Fibroblast of skin of left quadriceps (primary cell): Measurements from ENCODE around the gene ZNF672.
"Not testable (repeated sequence)": the region's sequence is repeated elsewhere in the genome, so short reads cannot be mapped to it uniquely, and the experiment has no call there.

Experiments used
- DNase-seq, 2 experiments: peaks; one replicate each; pipeline ENCODE4 v3.0.0-alpha.2; 2013; ENCODE audit warnings: low read depth in 2 of 2

The ZNF672 gene

DNA sequence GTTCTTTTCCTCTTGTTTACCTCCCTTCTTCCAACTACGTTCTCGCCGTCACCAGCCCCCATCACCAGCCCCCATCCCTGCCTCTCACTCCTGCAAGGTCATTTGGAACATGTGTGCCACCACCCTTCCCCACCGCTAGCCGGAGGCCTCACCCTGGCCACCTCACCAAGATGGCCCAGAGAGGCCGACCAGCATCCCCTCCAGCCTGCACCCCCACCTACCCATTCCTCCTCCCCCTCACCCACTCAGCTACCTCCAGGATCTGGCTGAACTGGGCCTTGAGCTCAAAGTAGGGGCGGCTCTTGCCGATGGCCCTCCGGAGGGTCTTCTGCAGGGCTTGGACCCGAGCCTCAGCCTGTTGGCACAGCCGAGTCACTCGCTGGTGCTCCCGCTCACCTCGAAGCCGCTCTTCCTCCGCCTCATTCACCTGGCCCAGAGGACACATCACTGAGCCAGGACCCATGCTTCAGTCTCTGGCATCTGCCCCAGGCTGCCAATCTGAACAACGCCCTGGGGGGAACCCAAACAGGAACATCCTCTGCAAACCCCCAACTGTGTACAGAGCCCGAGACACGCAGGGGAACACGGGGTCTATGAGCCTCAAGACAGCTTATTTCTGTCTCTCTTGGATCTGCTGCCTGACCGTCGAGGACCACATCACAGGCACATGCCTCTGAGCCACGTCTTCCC, 25.1 kb upstream of the ZNF672 start:
- DNase-seq, result no peak

DNA sequence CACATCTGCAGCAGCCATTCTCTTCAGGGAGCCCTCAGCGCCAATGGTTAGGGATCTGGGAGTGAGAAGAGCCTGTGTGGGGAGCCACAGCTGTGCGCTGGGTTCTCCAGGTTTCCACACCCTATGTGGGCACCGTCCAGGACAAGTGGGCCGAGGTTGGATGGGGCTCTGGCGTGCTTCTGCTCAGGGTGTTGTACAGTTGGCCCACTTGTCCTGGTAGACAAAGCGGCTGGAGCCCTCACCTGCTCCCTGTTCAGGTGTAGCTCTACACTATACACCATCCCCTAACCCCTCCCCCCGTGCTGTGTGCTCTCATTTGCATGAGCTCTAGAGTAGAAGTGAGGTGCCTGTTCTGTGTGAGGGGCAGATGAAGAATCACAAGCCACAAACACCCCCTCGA, 24.5 kb upstream of the ZNF672 start:
- no peak for DNase-seq

DNA sequence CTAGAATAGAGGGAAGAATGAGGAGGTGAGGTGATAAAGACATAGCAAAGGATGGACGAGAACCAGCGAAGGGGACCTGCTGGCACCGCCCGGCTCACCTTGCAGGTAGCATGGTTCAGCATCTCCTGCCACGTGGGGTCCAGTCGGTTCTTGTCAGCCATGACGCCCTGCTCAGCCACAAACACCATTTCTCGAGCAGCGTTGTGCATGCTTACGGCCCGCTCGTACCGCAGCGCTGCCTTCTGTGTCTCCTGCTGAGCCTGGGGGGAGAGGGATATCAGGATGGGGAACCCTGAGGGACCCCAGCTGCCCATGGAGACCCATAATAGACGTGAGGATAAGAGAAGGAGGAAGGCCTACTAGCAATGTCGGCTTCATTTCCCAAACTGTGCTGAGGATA, 23.7 kb upstream of the ZNF672 start:
- no peak for DNase-seq

DNA sequence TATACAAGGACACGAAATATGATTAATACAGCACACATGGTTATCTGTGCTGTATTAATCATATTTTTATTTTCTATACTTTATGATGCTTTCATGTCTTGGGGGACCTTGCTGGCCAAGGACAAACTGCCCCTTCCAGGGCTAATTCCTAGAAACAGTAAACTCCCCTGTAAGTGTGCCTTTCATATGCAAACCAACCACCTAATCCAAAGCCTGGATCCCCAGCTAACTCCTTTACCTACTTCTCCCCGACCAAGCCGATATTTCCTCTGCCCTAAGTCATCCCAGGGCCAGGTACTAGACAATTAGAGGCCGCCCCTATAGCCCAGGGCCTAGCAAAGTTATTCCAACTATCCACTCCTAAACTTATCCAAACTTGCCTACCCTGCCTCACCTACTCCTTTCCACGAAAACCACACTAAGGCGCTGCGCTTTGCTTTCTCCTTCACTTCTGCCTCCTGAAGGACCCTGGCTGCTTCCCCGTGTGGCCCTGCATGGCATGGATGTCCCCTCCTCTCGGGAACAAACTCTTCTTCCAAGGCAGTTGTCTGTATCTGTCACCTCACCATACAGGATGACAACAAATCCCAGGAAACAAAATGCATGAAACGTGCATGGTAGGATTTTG, 22.5 kb upstream of the ZNF672 start:
- no peak for DNase-seq

DNA sequence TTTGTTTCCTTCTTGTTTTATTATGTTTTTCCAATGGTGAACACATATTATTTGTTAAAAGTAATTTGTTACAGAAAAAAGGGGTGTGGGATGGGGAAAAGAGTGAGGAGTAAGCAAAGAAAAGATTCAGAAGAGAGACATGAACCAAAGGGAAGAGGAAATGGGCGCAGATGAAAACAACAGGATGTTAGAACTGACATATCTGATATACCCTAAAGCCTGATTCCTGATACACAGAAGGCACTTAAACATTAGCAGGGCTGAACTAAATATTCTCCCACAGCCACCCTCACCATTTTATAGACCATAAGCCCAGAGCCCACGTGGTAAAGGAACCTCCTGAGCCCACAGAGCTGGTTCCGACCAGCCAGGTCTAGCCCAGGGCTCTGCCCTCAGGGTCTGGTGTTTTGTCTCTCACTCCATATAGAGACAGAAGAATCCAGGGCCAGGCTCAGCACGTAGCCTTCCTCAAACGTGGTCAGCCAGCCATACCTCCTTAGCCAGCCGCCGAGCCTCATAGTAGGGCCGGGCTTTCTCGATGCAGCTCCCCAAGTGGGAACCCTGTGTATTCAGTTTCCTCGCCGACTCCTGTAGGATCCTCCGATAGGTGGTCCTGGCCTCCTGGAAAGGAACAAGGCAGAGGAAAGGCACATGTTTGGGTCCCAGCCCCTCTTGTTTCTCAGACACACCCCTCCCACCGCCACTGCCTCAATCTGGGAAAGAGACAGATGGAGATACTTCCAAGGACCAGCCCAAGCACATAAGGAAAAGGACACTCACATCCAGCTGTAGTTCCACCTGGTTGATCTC, 21.8 kb upstream of the ZNF672 start:
- DNase-seq, result no peak

DNA sequence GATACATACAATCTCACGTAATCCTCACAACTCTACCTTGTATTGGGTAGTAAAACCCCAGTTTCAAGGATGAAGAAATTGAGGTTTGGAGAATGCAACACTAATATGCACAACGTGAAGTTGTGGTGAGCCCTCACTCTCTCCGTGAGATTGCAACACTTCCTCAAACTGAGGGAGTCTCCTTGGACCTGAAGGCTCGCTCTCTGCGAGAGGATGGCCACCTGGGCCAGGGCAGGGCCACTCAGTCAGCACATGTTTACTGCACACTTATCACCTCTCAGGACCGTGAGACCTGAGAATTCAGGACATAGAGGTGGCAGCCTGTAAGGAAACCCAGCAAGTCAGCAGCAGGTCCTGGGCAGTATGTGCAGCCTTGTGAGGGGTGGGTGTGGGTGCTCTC, 21.0 kb upstream of the ZNF672 start:
- no peak for DNase-seq

DNA sequence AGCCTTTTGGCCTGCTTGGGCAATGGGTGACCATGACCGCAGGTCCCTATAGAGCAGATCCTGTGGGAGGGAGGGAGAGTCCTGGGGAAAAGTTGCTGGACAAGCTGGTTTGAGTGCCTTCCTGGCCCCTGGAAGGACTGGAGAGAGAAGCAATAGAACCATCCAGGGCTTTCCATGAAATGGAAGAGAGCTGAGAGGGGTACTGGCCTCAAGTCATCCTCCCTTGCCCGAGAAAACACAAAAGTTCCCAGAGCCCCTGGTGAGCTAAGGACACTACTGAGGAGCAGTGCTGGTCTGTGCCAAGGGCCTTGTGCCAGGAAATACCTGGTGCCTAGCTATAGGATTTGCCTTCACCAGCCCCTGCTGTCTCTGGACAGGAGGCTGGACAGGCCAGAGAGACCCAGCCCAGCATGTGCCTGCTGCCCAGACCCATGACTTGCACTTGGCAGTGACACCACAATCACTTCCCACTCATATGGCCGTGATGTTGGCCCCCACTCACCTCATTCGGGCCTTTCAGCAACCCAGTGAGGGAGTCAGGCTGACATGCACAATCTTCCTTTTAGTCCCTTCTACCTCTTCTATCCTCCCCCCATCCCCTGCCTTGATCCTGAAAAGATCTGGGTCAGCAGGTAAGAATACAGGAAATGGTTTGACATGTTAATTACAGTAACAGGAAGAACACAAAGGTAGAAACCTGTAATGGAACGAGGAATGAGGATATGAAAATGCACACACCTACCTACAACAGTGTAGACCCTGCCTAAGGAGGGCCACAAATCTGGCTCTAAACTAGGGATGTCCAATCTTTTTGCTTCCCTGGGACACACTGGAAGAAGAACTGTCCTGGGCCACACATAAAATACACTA, 19.3 kb upstream of the ZNF672 start:
- no peak for DNase-seq

DNA sequence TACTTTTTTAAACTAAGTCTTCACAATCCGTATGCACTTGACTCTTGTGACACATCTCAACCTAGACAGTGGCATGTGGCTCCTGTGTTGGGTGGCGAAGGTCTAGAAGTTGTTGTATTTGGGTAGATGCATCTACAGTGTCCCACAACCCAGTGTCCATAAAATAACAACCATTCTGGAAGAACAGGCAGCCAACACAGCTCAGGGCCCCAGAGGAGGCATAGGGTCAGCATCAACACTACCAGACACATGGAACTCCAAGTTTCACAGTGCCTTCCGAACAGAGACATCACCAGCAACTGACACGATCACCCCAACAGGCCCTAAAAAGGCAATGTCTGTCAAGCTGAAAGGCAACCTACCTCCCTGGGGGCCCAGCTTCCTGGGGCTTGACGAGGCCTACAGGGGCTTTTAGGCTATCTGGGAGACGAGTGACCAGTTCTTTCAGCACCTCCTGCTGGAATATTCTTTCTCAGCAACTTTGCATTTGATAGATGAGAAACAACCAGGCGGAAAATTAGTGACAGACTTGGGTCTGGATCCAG, 17.9 kb upstream of the ZNF672 start:
- no peak for DNase-seq

DNA sequence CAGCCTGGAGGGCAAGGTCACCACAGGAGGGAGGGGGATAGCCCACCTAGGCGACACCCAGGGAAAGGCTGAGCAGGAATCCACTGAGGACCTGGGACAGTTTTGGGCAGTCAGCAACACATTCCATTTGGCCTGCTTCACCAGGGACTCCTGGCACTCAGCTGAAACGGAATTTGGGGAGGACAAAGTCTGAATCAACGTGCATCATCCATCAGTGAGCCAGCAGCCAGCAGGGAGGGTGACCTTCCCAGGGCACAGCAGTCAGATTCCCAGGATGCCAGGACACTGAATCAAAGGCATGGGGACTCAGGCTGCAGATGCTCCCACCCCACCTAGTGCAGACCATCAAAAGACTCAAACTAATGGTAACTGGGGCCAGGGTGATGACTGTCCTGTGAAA, 16.9 kb upstream of the ZNF672 start:
- peak in 1 of 2 experiments; percentile 34 for DNase-seq

DNA sequence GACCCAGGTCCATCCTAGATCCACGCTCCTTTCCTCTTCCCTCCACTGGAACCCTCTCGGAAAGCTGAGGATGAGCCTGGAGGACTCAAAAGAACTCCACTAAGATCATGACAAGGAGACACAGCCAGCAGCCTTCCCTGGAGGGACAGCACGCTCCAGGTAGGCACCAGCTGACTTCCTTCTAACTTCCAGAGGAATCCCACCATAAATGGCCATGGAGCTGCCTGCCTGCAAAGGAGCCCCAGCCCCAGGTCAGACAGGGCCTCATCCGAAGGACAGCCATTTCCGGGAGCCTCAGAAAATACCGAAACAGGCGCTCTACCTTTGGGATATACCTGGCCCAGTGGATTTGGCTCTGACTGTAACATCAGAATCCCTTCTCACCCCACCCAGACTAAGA, 16.4 kb upstream of the ZNF672 start:
- no peak for DNase-seq

DNA sequence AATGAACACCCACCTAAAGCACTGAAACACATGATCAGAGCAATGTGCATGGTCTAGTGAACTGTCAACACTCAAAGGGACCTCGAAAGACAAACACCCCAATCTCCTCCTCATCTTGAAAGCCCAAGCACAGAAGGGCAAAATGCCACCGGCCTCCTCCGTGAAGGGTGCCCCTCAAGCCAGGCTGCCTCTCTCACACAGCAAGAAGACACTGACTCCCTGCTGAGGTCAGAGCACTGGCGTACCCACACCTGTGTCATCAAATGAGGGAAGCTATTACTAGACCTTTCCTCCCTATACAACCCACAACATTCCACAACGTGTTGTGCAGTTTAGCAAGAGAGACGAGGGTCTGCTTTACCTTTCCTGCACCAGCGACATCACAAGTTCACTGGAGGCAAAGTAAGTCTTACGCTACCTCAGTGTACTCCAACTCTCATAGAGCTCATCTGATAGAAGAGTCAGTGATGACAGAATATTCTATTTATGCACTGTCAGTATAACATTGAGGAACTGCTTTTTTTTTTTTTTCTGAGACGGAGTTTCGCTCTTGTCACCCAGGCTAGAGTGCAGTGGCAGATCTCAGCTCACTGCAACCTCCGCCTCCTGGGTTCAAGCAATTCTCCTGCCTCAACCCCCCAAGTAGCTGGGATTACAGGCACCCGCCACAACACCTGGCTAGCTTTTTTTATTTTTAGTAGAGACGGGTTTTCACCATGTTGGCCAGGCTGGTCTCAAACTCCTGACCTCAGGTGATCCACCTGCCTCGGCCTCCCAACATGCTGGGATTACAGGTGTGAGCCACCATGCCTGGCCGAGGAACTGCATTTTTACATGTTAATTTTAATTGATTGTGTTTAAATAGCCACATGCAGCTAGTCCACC, 15.6 kb upstream of the ZNF672 start:
- DNase-seq, result no peak

DNA sequence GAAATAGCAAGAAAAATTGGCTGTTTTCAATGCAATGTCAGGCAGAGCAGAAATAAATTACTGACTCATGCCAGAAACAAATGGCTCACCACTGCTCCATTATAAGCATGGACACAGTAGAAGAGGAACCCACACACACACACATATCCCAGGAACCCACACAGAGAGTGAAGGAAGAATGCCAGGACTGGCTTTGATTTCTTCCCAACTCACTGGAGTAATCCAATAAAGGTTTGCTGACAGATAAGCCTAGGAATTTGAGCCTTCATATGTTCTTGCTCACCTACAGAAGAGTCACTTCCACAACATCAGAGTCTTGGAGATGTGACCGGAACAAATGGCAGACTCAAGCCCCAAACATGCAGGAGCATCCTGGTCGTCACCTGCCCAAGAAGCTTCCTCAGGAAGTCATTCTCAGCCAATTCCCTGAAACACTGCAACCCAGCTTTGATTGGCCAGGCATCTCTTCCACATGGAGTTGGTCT, 14.5 kb upstream of the ZNF672 start:
- DNase-seq, result peak; percentile 72 to 77

DNA sequence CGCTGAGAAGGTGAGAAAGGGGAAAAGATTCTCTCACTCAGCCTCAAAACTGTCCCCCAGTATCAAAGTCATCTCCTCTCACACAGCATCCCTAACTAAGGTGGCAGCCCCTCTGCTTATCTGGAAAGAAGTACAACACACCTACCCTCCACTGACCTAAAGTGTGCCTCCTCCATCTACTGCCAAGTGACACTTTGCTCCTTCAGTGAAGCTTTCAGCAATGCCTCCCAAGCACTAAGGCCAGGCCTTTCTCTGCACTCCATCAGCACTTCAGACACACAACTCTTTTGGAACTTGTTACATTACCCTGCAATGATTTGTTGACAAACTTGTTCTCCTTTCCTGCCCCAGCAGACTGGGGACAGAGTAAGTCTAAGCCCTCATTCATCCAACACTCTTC, 13.7 kb upstream of the ZNF672 start:
- no peak for DNase-seq

DNA sequence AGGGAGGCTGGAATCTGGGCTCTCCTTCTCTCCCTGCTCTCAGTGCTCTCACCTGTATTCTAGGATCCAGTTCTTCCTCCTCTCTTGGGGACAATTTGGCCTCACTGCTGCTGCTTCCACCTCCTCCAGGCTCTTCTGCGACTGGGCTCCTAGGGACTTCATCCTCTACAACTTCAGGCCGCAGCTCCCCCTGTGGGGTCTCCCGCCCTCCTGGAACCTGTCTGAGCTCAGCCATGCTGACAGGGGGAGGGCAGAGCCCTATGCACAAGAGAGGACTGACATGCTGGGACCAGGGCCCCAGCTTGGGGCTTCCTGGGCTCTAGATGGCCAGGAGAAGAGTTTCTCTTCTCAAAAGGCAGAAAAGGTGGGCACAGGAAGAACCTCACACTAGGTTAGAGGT, 13.3 kb upstream of the ZNF672 start:
- no peak for DNase-seq

DNA sequence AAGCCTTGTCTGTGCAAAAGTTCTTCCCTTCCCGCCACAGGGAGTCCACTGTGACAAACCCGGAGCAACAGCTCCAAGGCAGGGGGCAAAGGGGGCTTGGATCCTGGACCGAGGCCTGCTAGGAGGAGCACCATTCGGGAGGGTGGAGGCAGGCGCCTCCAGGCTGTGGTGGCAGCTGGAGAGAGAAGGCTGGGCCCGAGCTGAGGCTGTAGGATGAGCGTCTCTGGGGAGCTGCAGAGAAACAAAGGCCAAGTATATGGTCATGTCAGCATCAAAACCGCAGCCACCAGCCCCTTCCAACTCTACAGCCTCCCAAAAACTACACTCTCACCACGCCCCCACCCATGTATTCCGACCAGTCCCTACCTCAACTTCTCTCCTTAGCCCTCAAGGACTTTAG, 12.9 kb upstream of the ZNF672 start:
- no peak for DNase-seq

DNA sequence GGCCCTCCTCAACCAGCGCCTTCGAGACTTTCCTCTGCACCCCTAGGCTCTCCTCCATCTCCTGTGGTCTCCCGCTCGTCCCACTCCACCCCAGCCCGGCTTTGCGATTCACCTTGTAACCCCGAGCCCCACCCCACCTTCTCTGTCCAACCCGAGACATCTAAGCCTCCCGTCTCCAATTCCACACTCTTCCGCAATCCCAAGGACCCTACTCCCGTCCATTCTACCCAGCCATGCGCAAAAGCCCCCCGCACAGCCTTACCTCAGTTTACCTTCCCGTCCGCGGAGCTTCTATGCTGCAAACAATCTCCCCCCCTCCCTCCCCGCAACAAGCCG, 12.5 kb upstream of the ZNF672 start:
- no peak for DNase-seq

DNA sequence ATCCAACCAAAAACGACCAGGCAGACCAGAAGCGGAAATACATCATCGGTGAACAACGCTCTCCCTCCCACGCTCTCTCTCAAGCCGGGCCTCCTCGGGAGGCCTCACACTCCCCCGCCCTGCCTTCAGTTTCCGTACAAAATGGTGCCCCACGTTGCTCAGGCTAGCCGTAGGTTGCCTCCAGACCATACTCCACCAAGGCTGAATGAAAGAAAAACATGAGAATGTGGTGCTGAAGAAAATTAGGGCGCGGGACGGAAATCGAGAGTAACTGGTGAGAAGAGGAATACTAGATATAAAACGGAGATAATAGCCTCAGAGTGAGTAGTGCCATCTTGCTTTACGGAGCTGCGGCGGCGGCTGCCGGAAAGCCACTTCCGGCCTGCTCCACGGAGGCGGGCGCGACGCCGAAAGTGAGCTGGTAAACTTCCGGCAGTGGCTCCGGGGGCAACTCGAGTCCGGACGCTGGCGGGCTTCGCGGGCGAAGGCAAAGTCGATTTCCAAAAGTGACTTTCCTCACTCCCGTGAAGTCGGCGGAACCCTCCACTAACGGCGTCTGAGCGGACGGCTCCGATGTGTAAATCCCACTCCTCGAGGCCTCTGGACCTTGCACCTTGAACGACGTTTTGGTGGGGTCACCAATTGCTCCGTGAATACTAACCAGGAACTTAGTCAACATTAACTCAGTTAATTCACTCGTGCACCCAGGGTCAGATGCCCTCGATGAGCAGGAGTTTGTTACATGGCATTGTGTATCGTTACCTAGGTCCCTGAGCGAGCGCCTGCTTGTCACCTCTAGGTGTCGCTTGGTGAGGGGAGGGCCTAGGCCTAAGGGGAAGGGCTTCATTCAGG, 11.9 kb upstream of the ZNF672 start, which contains the start of gene SH3BP5L:
Gene SH3BP5L, minus strand, starts transcription at position 7 of the 852 bp plus-strand sequence. CDS start 980 bp downstream, outside the sequence.
- DNase-seq, result peak; percentile 89

DNA sequence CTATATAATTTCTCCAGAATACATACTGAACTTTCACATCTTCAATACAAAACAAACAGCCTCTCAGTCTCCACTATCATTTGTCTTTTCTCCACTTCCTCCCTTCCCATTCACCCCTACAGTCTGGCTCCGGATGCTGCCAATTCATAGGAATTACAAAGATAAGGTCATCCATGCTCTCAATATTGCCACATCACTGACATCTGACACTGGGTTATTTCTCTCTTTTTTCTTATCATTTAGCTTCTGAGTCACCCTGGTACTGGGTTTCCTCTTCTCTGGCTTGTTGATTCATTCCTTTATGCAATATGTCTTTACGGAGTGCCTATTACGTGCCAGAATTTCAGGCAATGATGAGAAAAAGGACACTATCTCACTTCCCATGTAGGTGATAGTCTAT, 9.2 kb upstream of the ZNF672 start:
- DNase-seq, result no peak

DNA sequence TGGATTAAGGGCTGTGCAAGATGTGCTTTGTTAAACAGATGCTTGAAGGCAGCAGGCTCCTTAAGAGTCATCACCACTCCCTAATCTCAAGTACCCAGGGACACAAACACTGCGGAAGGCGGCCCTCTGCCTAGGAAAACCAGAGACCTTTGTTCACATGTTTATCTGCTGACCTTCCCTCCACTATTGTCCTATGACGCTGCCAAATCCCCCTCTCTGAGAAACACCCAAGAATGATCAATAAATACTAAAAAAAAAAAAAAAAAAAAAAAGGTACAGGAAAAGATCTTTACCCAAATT, 7.4 kb upstream of the ZNF672 start:
- not testable (repeated sequence) for DNase-seq

DNA sequence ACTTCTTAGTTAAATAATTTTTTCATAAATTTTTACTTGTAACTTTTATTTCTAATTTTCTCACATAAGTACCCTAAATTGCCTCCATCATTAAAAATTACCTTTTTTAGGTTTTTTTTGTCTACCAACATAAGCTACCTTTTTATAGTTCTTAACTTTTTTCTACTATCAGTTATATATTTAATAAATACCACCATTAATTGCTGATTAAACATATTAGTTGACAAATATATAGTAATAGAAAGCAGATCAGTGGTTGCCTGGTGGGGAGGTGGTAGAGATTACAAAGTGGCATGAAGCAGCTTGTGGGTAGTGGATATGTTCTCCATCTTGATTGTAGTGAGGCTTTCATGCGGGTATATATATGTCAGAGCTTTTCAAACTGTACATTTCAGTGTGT, 6.2 kb upstream of the ZNF672 start:
- no peak for DNase-seq
